A673 (cell line): Measurements from ENCODE around the gene ZNF232.
"Not testable (repeated sequence)": the region's sequence is repeated elsewhere in the genome, so short reads cannot be mapped to it uniquely, and the experiment has no call there.

ENCODE experiments used
- EZH2 ChIP-seq: fragments of 200-600 bp; sonication (generic); IDR thresholded peaks from 2 replicates; pipeline ENCODE4 v1.6.1; 2017; ENCODE audit warnings: borderline replicate concordance, low read depth, mild to moderate bottlenecking, mixed read lengths, antibody characterized with exemption, low read length; ENCODE audit not compliant: poor library complexity, severe bottlenecking
- TF ChIP-seq, protein P1 (sequence below): fragments of 300-800, 200-600 bp; sonication (generic); conservative IDR thresholded peaks from 2 replicates; pipeline ENCODE4 v1.5.1; 2017; ENCODE audit warnings: low read depth, mild to moderate bottlenecking, antibody characterized with exemption, low read length, moderate library complexity, mixed read lengths

GRCh38 chr17:5130261-5130660 lies 18.6 kb upstream of the ZNF232 start:
- TF ChIP-seq, protein P1, sequence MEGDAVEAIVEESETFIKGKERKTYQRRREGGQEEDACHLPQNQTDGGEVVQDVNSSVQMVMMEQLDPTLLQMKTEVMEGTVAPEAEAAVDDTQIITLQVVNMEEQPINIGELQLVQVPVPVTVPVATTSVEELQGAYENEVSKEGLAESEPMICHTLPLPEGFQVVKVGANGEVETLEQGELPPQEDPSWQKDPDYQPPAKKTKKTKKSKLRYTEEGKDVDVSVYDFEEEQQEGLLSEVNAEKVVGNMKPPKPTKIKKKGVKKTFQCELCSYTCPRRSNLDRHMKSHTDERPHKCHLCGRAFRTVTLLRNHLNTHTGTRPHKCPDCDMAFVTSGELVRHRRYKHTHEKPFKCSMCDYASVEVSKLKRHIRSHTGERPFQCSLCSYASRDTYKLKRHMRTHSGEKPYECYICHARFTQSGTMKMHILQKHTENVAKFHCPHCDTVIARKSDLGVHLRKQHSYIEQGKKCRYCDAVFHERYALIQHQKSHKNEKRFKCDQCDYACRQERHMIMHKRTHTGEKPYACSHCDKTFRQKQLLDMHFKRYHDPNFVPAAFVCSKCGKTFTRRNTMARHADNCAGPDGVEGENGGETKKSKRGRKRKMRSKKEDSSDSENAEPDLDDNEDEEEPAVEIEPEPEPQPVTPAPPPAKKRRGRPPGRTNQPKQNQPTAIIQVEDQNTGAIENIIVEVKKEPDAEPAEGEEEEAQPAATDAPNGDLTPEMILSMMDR, result not testable (repeated sequence)
- not testable (repeated sequence) for TF ChIP-seq EZH2
